H1 (cell line): ENCODE data around the gene FBXO28. TPM values are rescaled to one million over a fixed set of nuclear protein-coding genes. Genes with fewer than 3 reads are reported as not detected.

Experiments
- CTCF ChIA-PET: fragments of 300-600 bp; sonication (Branson Sonifier 250); formaldehyde crosslinking; loops from one replicate; lab custom pipeline; 2021; ENCODE audit not compliant: partially characterized antibody; lab: Charles Lee
- POLR2A ChIA-PET: fragments of 300-600 bp; sonication (Branson Sonifier 250); formaldehyde crosslinking; loops from one replicate; lab custom pipeline; 2021; ENCODE audit warnings: inconsistent platforms; ENCODE audit not compliant: partially characterized antibody; lab: Charles Lee
- DNase-seq, 2 experiments: peaks; one replicate each; pipeline versions ENCODE4 v3.0.0 to v3.0.0-alpha.2; 2010 to 2022; ENCODE audit warnings: low spot score in 2 of 2, low read depth in 1 of 2, mixed read lengths in 1 of 2
- FAIRE-seq: peaks from 2 replicates; lab custom pipeline; 2011; peaks lifted over from hg19 to GRCh38; lab: Jason Lieb, UNC
- H2AFZ ChIP-seq: 2 replicates; pipeline ENCODE4 v1.8.1; 2012; ENCODE audit warnings: low read length, inconsistent platforms
- H2AK5ac ChIP-seq: 2 replicates; pipeline ENCODE4 v1.6.1; 2013; ENCODE audit warnings: low read depth, low read length
- H2BK120ac ChIP-seq: replicated peaks from 2 replicates; pipeline ENCODE3; 2013; ENCODE audit warnings: low read depth, low read length, inconsistent platforms
- H2BK12ac ChIP-seq: 2 replicates; pipeline ENCODE4 v1.6.1; 2013; ENCODE audit warnings: low read depth, low read length
- H2BK15ac ChIP-seq: 2 replicates; pipeline ENCODE4 v1.6.1; 2013; ENCODE audit warnings: low read length
- H2BK20ac ChIP-seq: 2 replicates; pipeline ENCODE4 v1.6.1; 2013; ENCODE audit warnings: low read length
- H2BK5ac ChIP-seq: 2 replicates; pipeline ENCODE4 v1.6.1; 2013; ENCODE audit warnings: low read depth, low read length
- H3K14ac ChIP-seq: 2 replicates; pipeline ENCODE4 v1.6.1; 2013; ENCODE audit warnings: inconsistent platforms; ENCODE audit not compliant: insufficient read length
- H3K18ac ChIP-seq: 2 replicates; pipeline ENCODE4 v1.6.1; 2013; ENCODE audit warnings: low read length; ENCODE audit errors: extremely low read depth
- H3K23ac ChIP-seq: 2 replicates; pipeline ENCODE4 v1.6.1; 2013; ENCODE audit warnings: inconsistent platforms; ENCODE audit not compliant: insufficient read length
- H3K23me2 ChIP-seq: 2 replicates; pipeline ENCODE4 v1.6.1; 2013; ENCODE audit warnings: low read depth, low read length
- H3K27ac ChIP-seq: 2 replicates; pipeline ENCODE4 v1.6.1; 2011; ENCODE audit warnings: low read depth, low read length, inconsistent platforms
- H3K27me3 ChIP-seq, 4 experiments: replicated peaks in 1 of 4; 1 replicate in 1 of 4; 2 replicates in 3 of 4; pipeline versions ENCODE4 v1.6.1 to v1.8.1; 2011 to 2013; ENCODE audit warnings: low read length in 3 of 4, mild to moderate bottlenecking in 3 of 4, inconsistent platforms in 2 of 4, mixed read lengths in 2 of 4, moderate library complexity in 1 of 4; ENCODE audit not compliant: control insufficient read depth in 3 of 4, insufficient read depth in 3 of 4; ENCODE audit errors: extremely low read depth in 1 of 4
- H3K36me3 ChIP-seq, 4 experiments: 2 replicates each; pipeline versions ENCODE4 v1.6.1 to v1.8.1; 2011 to 2013; ENCODE audit warnings: mild to moderate bottlenecking in 4 of 4, low read length in 3 of 4, moderate library complexity in 2 of 4, control low read depth in 1 of 4, inconsistent platforms in 1 of 4; ENCODE audit not compliant: insufficient read depth in 4 of 4, control insufficient read depth in 2 of 4
- H3K4ac ChIP-seq: replicated peaks from 2 replicates; pipeline ENCODE3; 2013; ENCODE audit warnings: low read length, low read depth, mixed read lengths, inconsistent platforms; ENCODE audit not compliant: insufficient read length
- H3K4me1 ChIP-seq, 4 experiments: replicated peaks in 1 of 4; 1 replicate in 1 of 4; 2 replicates in 3 of 4; pipeline versions ENCODE4 v1.6.1 to v1.8.1; 2011 to 2013; ENCODE audit warnings: low read length in 3 of 4, inconsistent platforms in 2 of 4, mixed read lengths in 1 of 4; ENCODE audit not compliant: insufficient read depth in 4 of 4, control insufficient read depth in 3 of 4
- H3K4me2 ChIP-seq, 2 experiments: 2 replicates each; pipeline versions ENCODE4 v1.6.1 to v1.8.1; 2011 to 2013; ENCODE audit warnings: low read depth in 2 of 2, low read length in 2 of 2, control low read depth in 1 of 2, inconsistent platforms in 1 of 2, mild to moderate bottlenecking in 1 of 2; ENCODE audit not compliant: insufficient read depth in 1 of 2
- H3K4me3 ChIP-seq, 4 experiments: fragments of 200-600, 300-600 bp in 1 of 4; sonication (generic), shearing (Covaris generic), sonication (Bioruptor Twin) in 1 of 4; 2 replicates each; pipeline versions ENCODE4 v1.5.1 to v1.8.1; 2011 to 2016; ENCODE audit warnings: low read length in 4 of 4, low read depth in 3 of 4, control low read depth in 2 of 4, inconsistent platforms in 2 of 4, mild to moderate bottlenecking in 2 of 4, mixed read lengths in 1 of 4, moderate library complexity in 1 of 4; ENCODE audit not compliant: insufficient read depth in 2 of 4; ENCODE audit errors: extremely low read depth in 1 of 4
- H3K56ac ChIP-seq: replicated peaks from 2 replicates; pipeline ENCODE3; 2013; ENCODE audit warnings: low read depth, mild to moderate bottlenecking, mixed read lengths, low read length, inconsistent platforms; ENCODE audit not compliant: insufficient read length
- H3K79me1 ChIP-seq: 2 replicates; pipeline ENCODE4 v1.6.1; 2013; ENCODE audit warnings: low read depth, low read length, control low read depth
- H3K79me2 ChIP-seq, 2 experiments: 2 replicates each; pipeline versions ENCODE4 v1.6.1 to v1.8.1; 2012 to 2013; ENCODE audit warnings: low read length in 2 of 2, mild to moderate bottlenecking in 2 of 2, inconsistent platforms in 1 of 2; ENCODE audit not compliant: insufficient read depth in 2 of 2, control insufficient read depth in 1 of 2
- H3K9ac ChIP-seq, 4 experiments: replicated peaks in 1 of 4; 1 replicate in 1 of 4; 2 replicates in 3 of 4; pipeline versions ENCODE4 v1.6.1 to v1.8.1; 2011 to 2013; ENCODE audit warnings: low read depth in 3 of 4, low read length in 3 of 4, control low read depth in 2 of 4, mild to moderate bottlenecking in 2 of 4, moderate library complexity in 2 of 4, inconsistent platforms in 1 of 4; ENCODE audit errors: extremely low read depth in 1 of 4
- H3K9me3 ChIP-seq, 2 experiments: 2 replicates each; pipeline versions ENCODE4 v1.6.1 to v1.8.1; 2012 to 2013; ENCODE audit warnings: mild to moderate bottlenecking in 2 of 2, moderate library complexity in 2 of 2, control low read depth in 1 of 2, inconsistent platforms in 1 of 2, low read depth in 1 of 2, low read length in 1 of 2, mixed read lengths in 1 of 2; ENCODE audit not compliant: insufficient read depth in 2 of 2
- H4K20me1 ChIP-seq, 2 experiments: replicated peaks in 1 of 2; 2 replicates each; pipeline versions ENCODE3 to v1.8.1; 2011 to 2013; ENCODE audit warnings: inconsistent platforms in 2 of 2, low read length in 2 of 2, mild to moderate bottlenecking in 1 of 2; ENCODE audit not compliant: insufficient read depth in 2 of 2, control insufficient read depth in 1 of 2
- H4K5ac ChIP-seq: 2 replicates; pipeline ENCODE4 v1.6.1; 2013; ENCODE audit warnings: low read length, low read depth, mixed read lengths, inconsistent platforms; ENCODE audit not compliant: insufficient read length
- H4K8ac ChIP-seq: 2 replicates; pipeline ENCODE4 v1.8.0; 2013; ENCODE audit warnings: mild to moderate bottlenecking, moderate library complexity, low read length, inconsistent platforms; ENCODE audit not compliant: insufficient read depth; ENCODE audit errors: extremely low read depth
- H4K91ac ChIP-seq: replicated peaks from 2 replicates; pipeline ENCODE3; 2013; ENCODE audit warnings: low read length, mixed read lengths, inconsistent platforms; ENCODE audit not compliant: insufficient read length
- RAD21 ChIP-seq, 2 experiments: IDR thresholded peaks in 1 of 2; conservative IDR thresholded peaks in 1 of 2; 2 replicates each; pipeline ENCODE4 v1.6.1; 2011; ENCODE audit warnings: low read depth in 2 of 2, low read length in 2 of 2, improper control_type of control experiment in 1 of 2, inconsistent platforms in 1 of 2, mild to moderate bottlenecking in 1 of 2, moderate library complexity in 1 of 2
- TEAD4 ChIP-seq: IDR thresholded peaks from 2 replicates; pipeline ENCODE4 v1.6.1; 2012; ENCODE audit warnings: low read depth, low read length, inconsistent platforms, mixed read lengths
- WGBS, 2 experiments: shearing (Covaris generic) in 1 of 2; methylation state at CpG; one replicate each; pipeline versions ENCODE4 v1.1.6 to v1.1.7; 2013 to 2015; ENCODE audit warnings: low lambda C conversion rate in 2 of 2, mixed read lengths in 2 of 2, inconsistent platforms in 1 of 2, low coverage in 1 of 2, missing lambda C conversion rate in 1 of 2; ENCODE audit not compliant: insufficient replicate concordance in 2 of 2, insufficient coverage in 1 of 2, insufficient read length in 1 of 2; ENCODE audit errors: extremely low coverage in 1 of 2, missing lambda C conversion rate in 1 of 2; 5-methylcytosine and 5-hydroxymethylcytosine counted together
- polyA plus RNA-seq, 7 experiments: library from polyadenylated mRNA; depleted of rRNA in 3 of 7; stranded (reverse) in 5 of 7; unstranded in 2 of 7; fragments of >200 nt in 5 of 7; fragments of 200-250 nt in 2 of 7; gene quantifications; 1 replicate in 5 of 7; 2 replicates in 1 of 7; 4 replicates in 1 of 7; pipeline versions ENCODE4 v1.2.1 to v1.2.3, GENCODE V29; 2011 to 2013; ENCODE audit warnings: missing spikeins in 2 of 7, mixed read lengths in 2 of 7
- total RNA-seq: library from RNA; stranded (reverse); fragmentation: NEBNext Ultra II Directional; extraction: Animal tissue kit (Norgen Biotek cat#: 25700); gene quantifications from 2 replicates; pipeline ENCODE4 v1.2.1, GENCODE V29; 2021

FBXO28 gene
- total and polyA plus RNA-seq, 2 of the 8 experiments (the other 6 are each of a cell fraction or from before 2014, with no cell fraction given) = 10.3 to 42.5 TPM

DNA sequence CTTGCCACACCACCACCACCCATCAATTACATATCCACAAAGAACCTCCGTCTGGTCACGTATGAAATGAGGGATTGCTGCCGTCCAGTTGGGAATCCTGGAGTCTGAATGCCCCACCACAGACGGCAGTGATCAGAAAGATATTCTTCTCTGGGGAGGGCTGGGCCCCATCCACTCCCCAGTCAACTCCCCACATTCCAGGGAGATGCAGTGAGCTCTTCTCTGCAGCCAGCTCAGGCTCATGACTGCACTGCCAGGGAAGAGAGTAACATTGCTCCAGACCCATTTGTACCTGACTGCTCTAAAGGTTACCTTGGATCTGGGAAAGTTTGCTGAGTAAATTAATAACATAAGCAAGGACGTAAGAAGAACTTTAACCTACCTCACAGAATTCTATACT, 87.5 kb downstream of the FBXO28 start:
- 87% methylated on average over 5 of the region's 5 CpGs; no CpG with 5 or more reads in 1 of the 2 experiments for WGBS, 2 experiments
- H2AK5ac ChIP-seq = no peak overlapping the region
- POLR2A ChIA-PET = interaction anchor here (0.8 to 1.5 kb wide), 3 partner anchors 12 to 134 kb away, joined by 3 to 5 read pairs (median 4); no protein-coding TSS in a partner anchor

More for the DNA sequence above, 87.5 kb downstream of the FBXO28 start:
- H3K36me3 ChIP-seq = no peaks in the 10 kb centered on the region; a peak in 1 of 8 replicates
- H3K56ac ChIP-seq = no peak overlapping the region
- no peaks in the 10 kb centered on the region for H4K20me1 ChIP-seq
- H4K8ac ChIP-seq = peak overlapping the region; percentile 71; the same call in 1 of the 2 replicates
- H3K79me1 ChIP-seq = no peaks in the 10 kb centered on the region
- CTCF ChIA-PET = interaction anchor here (1.3 kb wide), 1 partner anchor 13 kb away, joined by 3 read pairs; no protein-coding TSS in a partner anchor
- H3K4me3 ChIP-seq = no peak overlapping the region
- H3K23me2 ChIP-seq = no peaks in the 10 kb centered on the region
- DNase-seq (no peak), FAIRE-seq (no peak)
- no peak overlapping the region for H2BK5ac ChIP-seq
- H3K79me2 ChIP-seq = no peaks in the 10 kb centered on the region
- no peak overlapping the region for H3K27ac ChIP-seq
- H4K5ac ChIP-seq = no peak overlapping the region
- H3K27me3 ChIP-seq = no peaks in the 10 kb centered on the region
- H4K91ac ChIP-seq = no peak overlapping the region
- no peak overlapping the region for H3K14ac ChIP-seq
- H2BK15ac ChIP-seq = no peak overlapping the region
- no peak overlapping the region for H3K4me2 ChIP-seq
- H3K4ac ChIP-seq = no peak overlapping the region
- TF ChIP-seq RAD21 (IDR thresholded peaks at IDR 0.05 in 1 of 2, conservative IDR thresholded peaks at IDR 0.05 in 1 of 2; ENCODE audit: low read depth in 2 of 2, low read length in 2 of 2) = no peak
- TF ChIP-seq TEAD4 = 0 out of 2 replicates have a peak, but pooled peaks have one; percentile 49
- no peak overlapping the region for H3K9ac ChIP-seq
- H2BK12ac ChIP-seq = no peak overlapping the region
- no peaks in the 10 kb centered on the region for H3K9me3 ChIP-seq
- no peak overlapping the region for H2BK120ac ChIP-seq
- no peak overlapping the region for H2AFZ ChIP-seq
- H3K18ac ChIP-seq = no peak overlapping the region
- H3K23ac ChIP-seq = no peak overlapping the region
- peaks cover 1 to 12% (median 10%) of the 10 kb centered on the region in 4 experiments for H3K4me1 ChIP-seq
- H2BK20ac ChIP-seq = no peak overlapping the region
